SK-N-SH (cell line): ENCODE data around the gene TOMM20. TPM values are rescaled to one million over a fixed set of nuclear protein-coding genes. Genes with fewer than 3 reads are reported as not detected.

ENCODE experiments used
- CTCF ChIA-PET: fragments of 300-600, 350-600 bp; formaldehyde crosslinking; extraction: SDS; loops from one replicate; lab custom pipeline; 2021; lab: Yijun Ruan, JAX
- POLR2A ChIA-PET: fragments of 350-600 bp; sonication (Branson Sonifier 250); formaldehyde crosslinking; extraction: SDS; loops from one replicate; lab custom pipeline; 2020; ENCODE audit warnings: antibody characterized with exemption, inconsistent platforms; lab: Yijun Ruan, JAX
- DNase-seq: peaks from one replicate; pipeline ENCODE4 v3.0.0; 2012
- H2AFZ ChIP-seq: fragments of 200-600 bp; sonication (generic); 2 replicates; pipeline ENCODE4 v1.8.1; 2016; ENCODE audit warnings: antibody characterized with exemption, mild to moderate bottlenecking, low read depth
- H3F3A ChIP-seq: fragments of 200-600 bp; sonication (generic); replicated peaks from 2 replicates; pipeline ENCODE3; 2016; ENCODE audit warnings: antibody characterized with exemption, mild to moderate bottlenecking; ENCODE audit not compliant: insufficient read depth
- H3K27ac ChIP-seq, 2 experiments: fragments of 200-500 bp in 1 of 2; fragments of 200-600 bp in 1 of 2; sonication (Bioruptor generic) in 1 of 2; sonication (generic), shearing (Covaris generic) in 1 of 2; 2 replicates each; pipeline versions ENCODE4 v1.5.1 to v1.6.1; 2014 to 2016; ENCODE audit warnings: low read depth in 2 of 2, inconsistent platforms in 1 of 2, low read length in 1 of 2, mild to moderate bottlenecking in 1 of 2, mixed read lengths in 1 of 2
- H3K27me3 ChIP-seq: fragments of 200-600 bp; sonication (generic), shearing (Covaris generic); 2 replicates; pipeline ENCODE4 v1.6.1; 2016; ENCODE audit warnings: mixed run types; ENCODE audit not compliant: insufficient read depth
- H3K36me3 ChIP-seq, 2 experiments: fragments of 200-500 bp in 1 of 2; fragments of 200-600 bp in 1 of 2; sonication (Bioruptor generic) in 1 of 2; sonication (generic) in 1 of 2; replicated peaks in 1 of 2; 2 replicates each; pipeline versions ENCODE3 to v1.5.1; 2014 to 2016; ENCODE audit warnings: low read length in 1 of 2, mild to moderate bottlenecking in 1 of 2; ENCODE audit not compliant: insufficient read depth in 2 of 2, control insufficient read depth in 1 of 2
- H3K4me1 ChIP-seq, 2 experiments: fragments of 200-500 bp in 1 of 2; fragments of 200-600 bp in 1 of 2; sonication (Bioruptor generic) in 1 of 2; sonication (generic), shearing (Covaris generic) in 1 of 2; 2 replicates each; pipeline versions ENCODE4 v1.5.1 to v1.6.1; 2014 to 2016; ENCODE audit warnings: low read depth in 1 of 2, low read length in 1 of 2, mixed run types in 1 of 2; ENCODE audit not compliant: insufficient read depth in 2 of 2, control insufficient read depth in 1 of 2
- H3K4me2 ChIP-seq: fragments of 200-600 bp; sonication (generic), shearing (Covaris generic); 2 replicates; pipeline ENCODE4 v1.6.1; 2017; ENCODE audit warnings: mixed run types
- H3K4me3 ChIP-seq, 2 experiments: fragments of 200-500 bp in 1 of 2; fragments of 200-600 bp in 1 of 2; sonication (Bioruptor generic) in 1 of 2; sonication (generic), shearing (Covaris generic) in 1 of 2; 2 replicates each; pipeline versions ENCODE4 v1.5.1 to v1.8.1; 2014 to 2016; ENCODE audit warnings: low read depth in 2 of 2, inconsistent platforms in 1 of 2, low read length in 1 of 2, mild to moderate bottlenecking in 1 of 2, mixed read lengths in 1 of 2, moderate library complexity in 1 of 2
- H3K79me2 ChIP-seq: fragments of 200-600 bp; sonication (generic); 2 replicates; pipeline ENCODE4 v1.8.1; 2017; ENCODE audit warnings: mild to moderate bottlenecking; ENCODE audit not compliant: insufficient read depth
- H3K9ac ChIP-seq: fragments of 200-600 bp; sonication (generic); 2 replicates; pipeline ENCODE4 v1.6.1; 2017; ENCODE audit warnings: mixed run types
- H3K9me2 ChIP-seq: fragments of 200-600 bp; sonication (generic); 2 replicates; pipeline ENCODE4 v1.6.1; 2017; ENCODE audit warnings: mixed run types
- H3K9me3 ChIP-seq: fragments of 200-600 bp; sonication (generic); 2 replicates; pipeline ENCODE4 v1.6.1; 2017; ENCODE audit warnings: mixed run types, mild to moderate bottlenecking, moderate library complexity
- H4K20me1 ChIP-seq: fragments of 200-600 bp; sonication (generic); 2 replicates; pipeline ENCODE4 v1.6.1; 2017; ENCODE audit warnings: mild to moderate bottlenecking, mixed run types; ENCODE audit not compliant: insufficient read depth
- CHD2 ChIP-seq: fragments of 150-350 bp; IDR thresholded peaks from 2 replicates; pipeline ENCODE4 v1.6.1; 2018; ENCODE audit warnings: low read length; ENCODE audit not compliant: partially characterized antibody
- ELF1 ChIP-seq: IDR thresholded peaks from 2 replicates; pipeline ENCODE4 v1.4.0; 2012
- EP300 ChIP-seq, 2 experiments: IDR thresholded peaks; 2 replicates each; pipeline versions ENCODE4 v1.4.0 to v1.6.1; 2012; ENCODE audit warnings: borderline replicate concordance in 1 of 2, low read depth in 1 of 2, low read length in 1 of 2
- EZH2phosphoT487 ChIP-seq: fragments of 200-600 bp; sonication (generic); IDR thresholded peaks from 2 replicates; pipeline ENCODE4 v1.6.1; 2017; ENCODE audit warnings: low read depth, mixed run types, mild to moderate bottlenecking, antibody characterized with exemption, moderate library complexity, borderline replicate concordance
- FOSL2 ChIP-seq: IDR thresholded peaks from 2 replicates; pipeline ENCODE4 v1.4.0; 2012; ENCODE audit warnings: low read depth, mild to moderate bottlenecking, moderate library complexity, borderline replicate concordance
- FOXM1 ChIP-seq: IDR thresholded peaks from 2 replicates; pipeline ENCODE4 v1.4.0; 2012; ENCODE audit warnings: low read depth, mild to moderate bottlenecking
- GABPA ChIP-seq: IDR thresholded peaks from 2 replicates; pipeline ENCODE4 v1.4.0; 2012; ENCODE audit warnings: low read depth, mild to moderate bottlenecking
- GATA2 ChIP-seq: sonication (generic); formaldehyde crosslinking; IDR thresholded peaks from 2 replicates; pipeline ENCODE4 v1.5.0; 2020; ENCODE audit warnings: mild to moderate bottlenecking, missing genetic modification reagents
- JUND ChIP-seq: IDR thresholded peaks from 2 replicates; pipeline ENCODE4 v1.4.0; 2012
- MEF2A ChIP-seq: IDR thresholded peaks from 2 replicates; pipeline ENCODE4 v1.4.0; 2012; ENCODE audit warnings: low read depth, borderline replicate concordance
- MXI1 ChIP-seq: IDR thresholded peaks from 2 replicates; pipeline ENCODE4 v1.6.1; 2012; ENCODE audit warnings: mild to moderate bottlenecking, low read depth, low read length, improper control_type of control experiment
- NFIC ChIP-seq: IDR thresholded peaks from 2 replicates; pipeline ENCODE4 v1.4.0; 2012; ENCODE audit warnings: borderline replicate concordance
- NRF1 ChIP-seq: IDR thresholded peaks from 2 replicates; pipeline ENCODE4 v1.6.1; 2012; ENCODE audit warnings: low read depth, mild to moderate bottlenecking, low read length
- POLR2AphosphoS5 ChIP-seq: IDR thresholded peaks from 2 replicates; pipeline ENCODE4 v1.6.1; 2012; ENCODE audit warnings: low read depth, low read length
- RAD21 ChIP-seq: IDR thresholded peaks from 2 replicates; pipeline ENCODE4 v1.6.1; 2012; ENCODE audit warnings: mild to moderate bottlenecking, low read length
- RFX5 ChIP-seq: IDR thresholded peaks from 2 replicates; pipeline ENCODE4 v1.6.1; 2012; ENCODE audit warnings: mild to moderate bottlenecking, improper control_type of control experiment, low read length
- RXRA ChIP-seq: IDR thresholded peaks from 2 replicates; pipeline ENCODE4 v1.4.0; 2012; ENCODE audit warnings: low read depth, mild to moderate bottlenecking, borderline replicate concordance
- TAF1 ChIP-seq: IDR thresholded peaks from 2 replicates; pipeline ENCODE4 v1.6.1; 2012; ENCODE audit warnings: low read depth, mild to moderate bottlenecking, low read length, moderate library complexity, borderline replicate concordance
- TEAD4 ChIP-seq: IDR thresholded peaks from 2 replicates; pipeline ENCODE4 v1.4.0; 2012; ENCODE audit warnings: mild to moderate bottlenecking, borderline replicate concordance; ENCODE audit not compliant: insufficient read depth
- YY1 ChIP-seq: IDR thresholded peaks from 2 replicates; pipeline ENCODE4 v1.4.0; 2012; ENCODE audit warnings: low read depth, mild to moderate bottlenecking
- WGBS: methylation state at CpG from one replicate; pipeline ENCODE4 v1.1.6; 2017; ENCODE audit warnings: low lambda C conversion rate; 5-methylcytosine and 5-hydroxymethylcytosine counted together
- polyA plus RNA-seq, 3 experiments: library from polyadenylated mRNA; depleted of rRNA; stranded (reverse); fragments of >200 nt; gene quantifications; 2 replicates each; pipeline ENCODE4 v1.2.3, GENCODE V29; 2012
- TF ChIP-seq, protein P1 (sequence below): fragments of 200-600 bp; sonication (generic); IDR thresholded peaks from 2 replicates; pipeline ENCODE4 v1.6.1; 2017; ENCODE audit warnings: antibody characterized with exemption, mild to moderate bottlenecking, moderate library complexity
- TF ChIP-seq, protein P2 (sequence below): IDR thresholded peaks from 2 replicates; pipeline ENCODE4 v1.4.0; 2012; ENCODE audit warnings: low read depth, borderline replicate concordance
- TF ChIP-seq, protein P3 (sequence below): fragments of 150-350 bp; IDR thresholded peaks from 2 replicates; pipeline ENCODE4 v1.6.1; 2017; ENCODE audit warnings: antibody characterized with exemption, low read length, low read depth, borderline replicate concordance
- TF ChIP-seq, protein P4 (sequence below): fragments of 150-350 bp; IDR thresholded peaks from 2 replicates; pipeline ENCODE4 v1.6.1; 2016; ENCODE audit warnings: mild to moderate bottlenecking, low read depth, low read length

TOMM20 gene
- polyA plus RNA-seq, 1 of the 3 experiments (the other 2 are of a cell fraction) = 86.2 TPM

DNA sequence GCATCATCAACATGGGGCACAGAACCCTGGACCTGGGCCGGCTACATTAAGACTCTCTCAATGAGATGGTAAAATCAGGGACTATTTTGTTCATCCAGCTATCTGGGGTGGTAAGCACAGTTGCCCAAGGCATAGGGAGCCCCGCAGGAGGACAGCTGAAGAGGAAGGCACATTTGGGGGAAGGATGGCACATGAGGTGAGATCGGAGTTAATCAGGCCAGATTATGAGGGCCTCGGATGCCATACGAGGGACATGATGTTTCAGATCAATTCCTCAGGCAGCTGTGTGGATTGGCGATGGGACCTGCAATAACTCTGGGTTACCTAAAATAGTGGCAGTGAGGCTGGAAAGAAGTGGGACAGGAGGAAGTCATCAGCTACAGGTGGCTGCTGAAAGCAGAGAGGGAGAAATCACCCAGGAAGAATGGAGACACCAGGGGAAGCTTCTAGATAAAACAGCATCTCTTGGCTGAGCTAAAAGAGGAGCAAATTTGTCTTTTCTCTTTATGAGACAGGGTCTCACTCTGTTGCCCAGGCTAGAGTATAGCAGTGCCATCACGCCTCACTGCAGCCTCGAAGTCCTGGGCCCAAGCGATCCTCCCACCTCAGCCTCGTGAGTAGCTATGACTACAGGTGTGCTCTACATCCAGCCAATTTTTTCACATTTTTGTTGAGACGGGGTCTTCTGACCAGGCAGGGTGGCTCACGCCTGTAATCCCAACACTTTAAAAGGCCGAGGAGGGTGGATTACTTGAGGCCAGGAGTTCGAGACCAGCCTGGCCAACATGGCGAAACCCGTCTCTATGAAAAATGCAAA, 21.1 kb downstream of the TOMM20 start (continued):
- no peak for TF ChIP-seq TAF1
- TF ChIP-seq RAD21 = no peak
- TF ChIP-seq FOSL2 = no peak
- TF ChIP-seq, protein P1, sequence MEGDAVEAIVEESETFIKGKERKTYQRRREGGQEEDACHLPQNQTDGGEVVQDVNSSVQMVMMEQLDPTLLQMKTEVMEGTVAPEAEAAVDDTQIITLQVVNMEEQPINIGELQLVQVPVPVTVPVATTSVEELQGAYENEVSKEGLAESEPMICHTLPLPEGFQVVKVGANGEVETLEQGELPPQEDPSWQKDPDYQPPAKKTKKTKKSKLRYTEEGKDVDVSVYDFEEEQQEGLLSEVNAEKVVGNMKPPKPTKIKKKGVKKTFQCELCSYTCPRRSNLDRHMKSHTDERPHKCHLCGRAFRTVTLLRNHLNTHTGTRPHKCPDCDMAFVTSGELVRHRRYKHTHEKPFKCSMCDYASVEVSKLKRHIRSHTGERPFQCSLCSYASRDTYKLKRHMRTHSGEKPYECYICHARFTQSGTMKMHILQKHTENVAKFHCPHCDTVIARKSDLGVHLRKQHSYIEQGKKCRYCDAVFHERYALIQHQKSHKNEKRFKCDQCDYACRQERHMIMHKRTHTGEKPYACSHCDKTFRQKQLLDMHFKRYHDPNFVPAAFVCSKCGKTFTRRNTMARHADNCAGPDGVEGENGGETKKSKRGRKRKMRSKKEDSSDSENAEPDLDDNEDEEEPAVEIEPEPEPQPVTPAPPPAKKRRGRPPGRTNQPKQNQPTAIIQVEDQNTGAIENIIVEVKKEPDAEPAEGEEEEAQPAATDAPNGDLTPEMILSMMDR = no peak
- no peak for TF ChIP-seq POLR2AphosphoS5
- TF ChIP-seq EP300 (IDR thresholded peaks at IDR 0.05; ENCODE audit: borderline replicate concordance in 1 of 2, low read depth in 1 of 2, low read length in 1 of 2) = no peak
- TF ChIP-seq GATA2 (CRISPR knock-in tag) = no peak
- TF ChIP-seq MXI1 = no peak
- no peak for TF ChIP-seq JUND

DNA sequence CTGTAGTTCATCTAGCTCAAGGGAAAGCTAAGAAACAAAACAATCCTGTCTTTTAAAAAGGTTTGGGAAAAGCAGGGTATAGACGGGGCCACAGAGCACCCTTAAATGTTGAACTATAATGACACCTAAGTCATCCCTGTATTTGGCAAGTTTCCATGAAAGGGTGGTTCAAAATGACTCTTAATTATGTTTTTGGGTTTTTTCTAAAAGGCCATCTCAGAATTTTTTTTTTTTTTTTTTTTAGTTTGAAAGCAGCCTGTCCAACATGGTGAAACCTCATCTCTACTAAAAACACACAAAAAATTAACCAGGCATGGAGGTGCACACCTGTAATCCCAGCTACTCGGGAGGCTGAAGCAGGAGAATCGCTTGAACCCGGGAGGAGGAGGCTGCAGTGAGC, 22.2 kb downstream of the TOMM20 start:
- DNase-seq = no peak
- ChIA-PET POLR2A (interaction anchor here (0.6 kb wide), 1 partner anchor 644 kb away, joined by 3 read pairs; no protein-coding TSS in a partner anchor), CTCF (interaction anchor here (1.2 to 3.8 kb wide), 8 partner anchors 13 to 709 kb away, joined by 3 to 15 read pairs (median 4); partner anchors contain the start of gene TOMM20)
- Histone ChIP-seq H4K20me1 (no peaks in the 10 kb centered on the region), H3K9me3 (no peaks in the 10 kb centered on the region), H3K4me1 (peaks cover 0 to 2% of the 10 kb centered on the region in 2 experiments; a peak in 1 of 4 replicates), H3K4me2 (no peak overlapping the region), H3K27ac (no peak overlapping the region), H3K4me3 (no peak overlapping the region), H3K36me3 (peaks cover 26 to 35% of the 10 kb centered on the region in 2 experiments), H3K27me3 (no peaks in the 10 kb centered on the region), H3K9ac (no peak overlapping the region), H3K79me2 (peaks cover 2% of the 10 kb centered on the region; the same call in 1 of the 2 replicates), H2AFZ (no peak overlapping the region), H3K9me2 (no peaks in the 10 kb centered on the region), H3F3A (peaks cover 22% of the 10 kb centered on the region)
- WGBS = 94% methylated on average over 4 of the region's 4 CpGs
- TF ChIP-seq EZH2phosphoT487 = no peak
- no peak for TF ChIP-seq POLR2AphosphoS5
- TF ChIP-seq CHD2 = no peak
- no peak for TF ChIP-seq ELF1
- TF ChIP-seq, protein P2, sequence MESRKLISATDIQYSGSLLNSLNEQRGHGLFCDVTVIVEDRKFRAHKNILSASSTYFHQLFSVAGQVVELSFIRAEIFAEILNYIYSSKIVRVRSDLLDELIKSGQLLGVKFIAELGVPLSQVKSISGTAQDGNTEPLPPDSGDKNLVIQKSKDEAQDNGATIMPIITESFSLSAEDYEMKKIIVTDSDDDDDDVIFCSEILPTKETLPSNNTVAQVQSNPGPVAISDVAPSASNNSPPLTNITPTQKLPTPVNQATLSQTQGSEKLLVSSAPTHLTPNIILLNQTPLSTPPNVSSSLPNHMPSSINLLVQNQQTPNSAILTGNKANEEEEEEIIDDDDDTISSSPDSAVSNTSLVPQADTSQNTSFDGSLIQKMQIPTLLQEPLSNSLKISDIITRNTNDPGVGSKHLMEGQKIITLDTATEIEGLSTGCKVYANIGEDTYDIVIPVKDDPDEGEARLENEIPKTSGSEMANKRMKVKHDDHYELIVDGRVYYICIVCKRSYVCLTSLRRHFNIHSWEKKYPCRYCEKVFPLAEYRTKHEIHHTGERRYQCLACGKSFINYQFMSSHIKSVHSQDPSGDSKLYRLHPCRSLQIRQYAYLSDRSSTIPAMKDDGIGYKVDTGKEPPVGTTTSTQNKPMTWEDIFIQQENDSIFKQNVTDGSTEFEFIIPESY = no peak
- no peak for TF ChIP-seq RAD21
- no peak for TF ChIP-seq RFX5
- TF ChIP-seq MXI1 = no peak
- no peak for TF ChIP-seq YY1
- TF ChIP-seq MEF2A = no peak
- TF ChIP-seq, protein P3, sequence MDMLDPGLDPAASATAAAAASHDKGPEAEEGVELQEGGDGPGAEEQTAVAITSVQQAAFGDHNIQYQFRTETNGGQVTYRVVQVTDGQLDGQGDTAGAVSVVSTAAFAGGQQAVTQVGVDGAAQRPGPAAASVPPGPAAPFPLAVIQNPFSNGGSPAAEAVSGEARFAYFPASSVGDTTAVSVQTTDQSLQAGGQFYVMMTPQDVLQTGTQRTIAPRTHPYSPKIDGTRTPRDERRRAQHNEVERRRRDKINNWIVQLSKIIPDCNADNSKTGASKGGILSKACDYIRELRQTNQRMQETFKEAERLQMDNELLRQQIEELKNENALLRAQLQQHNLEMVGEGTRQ = no peak
- no peak for TF ChIP-seq TEAD4
- TF ChIP-seq JUND = no peak
- no peak for TF ChIP-seq NFIC
- TF ChIP-seq EP300 (IDR thresholded peaks at IDR 0.05; ENCODE audit: borderline replicate concordance in 1 of 2, low read depth in 1 of 2, low read length in 1 of 2) = no peak
- TF ChIP-seq FOXM1 = no peak
- TF ChIP-seq NRF1 = no peak
- TF ChIP-seq RXRA = no peak
- TF ChIP-seq, protein P4, sequence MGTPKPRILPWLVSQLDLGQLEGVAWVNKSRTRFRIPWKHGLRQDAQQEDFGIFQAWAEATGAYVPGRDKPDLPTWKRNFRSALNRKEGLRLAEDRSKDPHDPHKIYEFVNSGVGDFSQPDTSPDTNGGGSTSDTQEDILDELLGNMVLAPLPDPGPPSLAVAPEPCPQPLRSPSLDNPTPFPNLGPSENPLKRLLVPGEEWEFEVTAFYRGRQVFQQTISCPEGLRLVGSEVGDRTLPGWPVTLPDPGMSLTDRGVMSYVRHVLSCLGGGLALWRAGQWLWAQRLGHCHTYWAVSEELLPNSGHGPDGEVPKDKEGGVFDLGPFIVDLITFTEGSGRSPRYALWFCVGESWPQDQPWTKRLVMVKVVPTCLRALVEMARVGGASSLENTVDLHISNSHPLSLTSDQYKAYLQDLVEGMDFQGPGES = no peak
- TF ChIP-seq GABPA = no peak
